Esophagus muscularis mucosa (tissue), 3 donors: ENCODE measurements around the gene FKBP8.

Experiments used
- CTCF ChIP-seq, 3 experiments: fragments of 200-600 bp in 2 of 3; fragments of 450-650 bp in 1 of 3; sonication (generic) in 2 of 3; IDR thresholded peaks; one replicate each; pipeline ENCODE4 v1.5.1; 2017 to 2019; ENCODE audit warnings: antibody characterized with exemption in 3 of 3, mild to moderate bottlenecking in 2 of 3, moderate library complexity in 1 of 3
- POLR2AphosphoS5 ChIP-seq, 2 donors: sonication (generic); formaldehyde crosslinking; IDR thresholded peaks; one replicate each; pipeline ENCODE4 v1.6.1; 2017; ENCODE audit warnings: antibody characterized with exemption in 2 of 2

- no peak for TF ChIP-seq CTCF (IDR thresholded peaks at IDR 0.05)
- no peak for TF ChIP-seq POLR2AphosphoS5 (IDR thresholded peaks at IDR 0.05)
These were observed 39.9 kb downstream of the FKBP8 start for GRCh38 chr19:18503337-18503970.
